ENCODE results near the gene ZNF436. TPM values are rescaled to one million over a fixed set of nuclear protein-coding genes. Genes with fewer than 3 reads are reported as not detected.

ZNF436 gene
- total and polyA plus RNA-seq, 2 of the 13 experiments (the other 11 are each of a cell fraction or from before 2014, with no cell fraction given): 4.3 to 9.9 TPM

GRCh38 chr1:23368562-23369334 lies 888 bp downstream of the ZNF436 start (continued):
- TF ChIP-seq GPBP1L1 (CRISPR knock-in tag; IDR thresholded peaks at IDR 0.05): no peak
- TF ChIP-seq ATAD3A (CRISPR knock-in tag; IDR thresholded peaks at IDR 0.05): no peak
- peak; percentile 44; the same call in 1 of the 2 replicates for TF ChIP-seq ZNF788 (CRISPR knock-in tag; IDR thresholded peaks at IDR 0.05; ENCODE audit: borderline replicate concordance)
- TF ChIP-seq SNAPC5 (CRISPR knock-in tag; IDR thresholded peaks at IDR 0.05; ENCODE audit: borderline replicate concordance): 0 out of 2 replicates have a peak, but pooled peaks have one; percentile 43
- peak; percentile 86; the same call in 1 of the 2 replicates for TF ChIP-seq ARID2 (CRISPR knock-in tag; IDR thresholded peaks at IDR 0.05; ENCODE audit: borderline replicate concordance)
- TF ChIP-seq ZSCAN5A (CRISPR knock-in tag; IDR thresholded peaks at IDR 0.05; ENCODE audit: borderline replicate concordance): peak; percentile 89; the same call in 1 of the 2 replicates
- TF ChIP-seq SMYD3 (CRISPR knock-in tag; IDR thresholded peaks at IDR 0.05): peak; percentile 55; the same call in 1 of the 2 replicates
- peak; percentile 70; the same call in 1 of the 2 replicates for TF ChIP-seq ZNF501 (CRISPR knock-in tag; IDR thresholded peaks at IDR 0.05)
- TF ChIP-seq DMAP1 (CRISPR knock-in tag; IDR thresholded peaks at IDR 0.05): peak; percentile 67; the same call in 1 of the 2 replicates
- 0 out of 2 replicates have a peak, but pooled peaks have one; percentile 57 for TF ChIP-seq ZNF761 (CRISPR knock-in tag; conservative IDR thresholded peaks at IDR 0.05)
- TF ChIP-seq NR2F1 (CRISPR knock-in tag; IDR thresholded peaks at IDR 0.05): no peak
- TF ChIP-seq ZNF749 (CRISPR knock-in tag; IDR thresholded peaks at IDR 0.05; ENCODE audit: borderline replicate concordance): peak; percentile 89; the same call in 1 of the 2 replicates
- TF ChIP-seq KLF15 (CRISPR knock-in tag; IDR thresholded peaks at IDR 0.05; ENCODE audit: borderline replicate concordance): 0 out of 2 replicates have a peak, but pooled peaks have one; percentile 74
- no peak for TF ChIP-seq ESRRA (CRISPR knock-in tag; IDR thresholded peaks at IDR 0.05; ENCODE audit: low read depth)
- peak; percentile 12; the same call in 1 of the 2 replicates for TF ChIP-seq ZBTB21 (CRISPR knock-in tag; IDR thresholded peaks at IDR 0.05)
- peak; percentile 90; the same call in 1 of the 2 replicates for TF ChIP-seq BRF2 (CRISPR knock-in tag; IDR thresholded peaks at IDR 0.05)
- no peak for TF ChIP-seq ZNF83 (CRISPR knock-in tag; IDR thresholded peaks at IDR 0.05; ENCODE audit: borderline replicate concordance)
- TF ChIP-seq ZNF496 (CRISPR knock-in tag; IDR thresholded peaks at IDR 0.05; ENCODE audit: insufficient replicate concordance): no peak
- 0 out of 2 replicates have a peak, but pooled peaks have one; percentile 58 for TF ChIP-seq ZNF609 (CRISPR knock-in tag; IDR thresholded peaks at IDR 0.05; ENCODE audit: borderline replicate concordance)

Data from HepG2 (cell line).